ENCODE measurements around the gene PPM1H. TPM values are rescaled to one million over a fixed set of nuclear protein-coding genes. Genes with fewer than 3 reads are reported as not detected.
"Not testable (repeated sequence)": the region's sequence is repeated elsewhere in the genome, so short reads cannot be mapped to it uniquely, and the experiment has no call there.

The PPM1H gene
- total and polyA plus RNA-seq, 10 of the 15 experiments (the other 5 are each of a cell fraction or from before 2014, with no cell fraction given) = 0.11 to 0.83 (median 0.49) TPM

GRCh38 chr12:62884832-62885231 lies 50.1 kb downstream of the PPM1H start:
- ATAC-seq; RAD21 ChIA-PET (ENCODE audit: unreplicated experiment); H3K9me3 ChIP-seq (replicated peaks; ENCODE audit: control insufficient read depth, insufficient read depth, low read length); H3K79me2 ChIP-seq (ENCODE audit: control insufficient read depth, insufficient read depth, low read length); BruUV-seq (replicated peaks); H3K27ac ChIP-seq (ENCODE audit: control insufficient read depth, insufficient read depth); H3K36me3 ChIP-seq (ENCODE audit: control insufficient read depth in 2 of 2, insufficient read depth in 2 of 2, low read length in 1 of 2); CTCF ChIA-PET; POLR2A ChIA-PET; H4K20me1 ChIP-seq (ENCODE audit: control insufficient read depth, insufficient read depth); SMC1A ChIA-PET (ENCODE audit: uncharacterized antibody, unreplicated experiment); FAIRE-seq; H3K9ac ChIP-seq (ENCODE audit: control insufficient read depth, insufficient read depth, low read length); in situ Hi-C loops (cut with MboI); intact Hi-C loops (cut with micrococcal nuclease; ENCODE audit: unreplicated experiment); H3K4me3 ChIP-seq; H3K27me3 ChIP-seq (replicated peaks in 1 of 2; ENCODE audit: control insufficient read depth in 2 of 2, insufficient read depth in 2 of 2, low read length in 1 of 2); H3K4me1 ChIP-seq (ENCODE audit: control insufficient read depth, insufficient read depth, low read length); H3K4me2 ChIP-seq (ENCODE audit: control insufficient read depth, insufficient read depth); DNase-seq (ENCODE audit: low read depth, low spot score); H2AFZ ChIP-seq (ENCODE audit: control insufficient read depth, low read depth, low read length): not testable (repeated sequence)
- WGBS (ENCODE audit: insufficient coverage, insufficient replicate concordance, low lambda C conversion rate, missing lambda C conversion rate) = 37% methylated on average over 5 of the region's 5 CpGs

GRCh38 chr12:62882696-62883095 lies 52.3 kb downstream of the PPM1H start:
- no peak overlapping the region for H3K27ac ChIP-seq (ENCODE audit: control insufficient read depth, insufficient read depth)
- SMC1A ChIA-PET (ENCODE audit: uncharacterized antibody, unreplicated experiment) = no interaction called here
- BruUV-seq (replicated peaks) = no TSS peak
- 13% methylated on average over 3 of the region's 3 CpGs for WGBS (ENCODE audit: insufficient coverage, insufficient replicate concordance, low lambda C conversion rate, missing lambda C conversion rate)
- CTCF ChIA-PET = interaction anchor here (1.0 to 1.2 kb wide), 2 partner anchors 9 to 35 kb away, joined by 3 read pairs; no protein-coding TSS in a partner anchor
- RAD21 ChIA-PET (ENCODE audit: unreplicated experiment) = no interaction called here
- no peak overlapping the region for H2AFZ ChIP-seq (ENCODE audit: control insufficient read depth, low read depth, low read length)
- TF ChIP-seq ZNF622 (IDR thresholded peaks at IDR 0.05) (no peak), BHLHE40 (IDR thresholded peaks at IDR 0.05; ENCODE audit: borderline replicate concordance in 1 of 2, low read depth in 2 of 2, low read length in 1 of 2) (0 out of 4 replicates have a peak, but pooled peaks of 1 of the 2 experiments have one; percentile 28)
- no peak overlapping the region for H3K4me3 ChIP-seq
- H3K27me3 ChIP-seq (replicated peaks in 1 of 2; ENCODE audit: control insufficient read depth in 2 of 2, insufficient read depth in 2 of 2, low read length in 1 of 2) = no peaks in the 10 kb centered on the region
- ATAC-seq (no peak), DNase-seq (ENCODE audit: low read depth, low spot score) (no peak), FAIRE-seq (no peak)
- peaks cover 3% of the 10 kb centered on the region; the same call in 1 of the 2 replicates for H3K4me1 ChIP-seq (ENCODE audit: control insufficient read depth, insufficient read depth, low read length)
- H3K79me2 ChIP-seq (ENCODE audit: control insufficient read depth, insufficient read depth, low read length) = no peaks in the 10 kb centered on the region
- no peaks in the 10 kb centered on the region for H3K36me3 ChIP-seq (ENCODE audit: control insufficient read depth in 2 of 2, insufficient read depth in 2 of 2, low read length in 1 of 2)
- H3K9ac ChIP-seq (ENCODE audit: control insufficient read depth, insufficient read depth, low read length) = no peak overlapping the region
- in situ Hi-C loops (cut with MboI) (no loop called here), intact Hi-C loops (cut with micrococcal nuclease; ENCODE audit: unreplicated experiment) (no loop called here)
- H3K9me3 ChIP-seq (replicated peaks; ENCODE audit: control insufficient read depth, insufficient read depth, low read length) = no peaks in the 10 kb centered on the region; the same call in 2 of the 3 replicates
- no peak overlapping the region for H3K4me2 ChIP-seq (ENCODE audit: control insufficient read depth, insufficient read depth)
- no peaks in the 10 kb centered on the region for H4K20me1 ChIP-seq (ENCODE audit: control insufficient read depth, insufficient read depth)
- POLR2A ChIA-PET = no interaction called here

Measured in GM12878 (cell line).